AG09319 (cell line): ENCODE measurements around the gene GHSR.
A peak's percentile ranks its signal among the peaks of the same experiment; 100 is the strongest.

Experiments
- DNase-seq: peaks from one replicate; pipeline ENCODE4 v3.0.0-alpha.2; 2010; ENCODE audit warnings: low read depth; ENCODE audit errors: extremely low read depth
- TF ChIP-seq, protein P1 (sequence below): IDR thresholded peaks from 2 replicates; pipeline ENCODE4 v1.5.1; 2011; ENCODE audit warnings: low read depth, mild to moderate bottlenecking, inconsistent platforms, low read length, moderate library complexity

GHSR gene

DNA sequence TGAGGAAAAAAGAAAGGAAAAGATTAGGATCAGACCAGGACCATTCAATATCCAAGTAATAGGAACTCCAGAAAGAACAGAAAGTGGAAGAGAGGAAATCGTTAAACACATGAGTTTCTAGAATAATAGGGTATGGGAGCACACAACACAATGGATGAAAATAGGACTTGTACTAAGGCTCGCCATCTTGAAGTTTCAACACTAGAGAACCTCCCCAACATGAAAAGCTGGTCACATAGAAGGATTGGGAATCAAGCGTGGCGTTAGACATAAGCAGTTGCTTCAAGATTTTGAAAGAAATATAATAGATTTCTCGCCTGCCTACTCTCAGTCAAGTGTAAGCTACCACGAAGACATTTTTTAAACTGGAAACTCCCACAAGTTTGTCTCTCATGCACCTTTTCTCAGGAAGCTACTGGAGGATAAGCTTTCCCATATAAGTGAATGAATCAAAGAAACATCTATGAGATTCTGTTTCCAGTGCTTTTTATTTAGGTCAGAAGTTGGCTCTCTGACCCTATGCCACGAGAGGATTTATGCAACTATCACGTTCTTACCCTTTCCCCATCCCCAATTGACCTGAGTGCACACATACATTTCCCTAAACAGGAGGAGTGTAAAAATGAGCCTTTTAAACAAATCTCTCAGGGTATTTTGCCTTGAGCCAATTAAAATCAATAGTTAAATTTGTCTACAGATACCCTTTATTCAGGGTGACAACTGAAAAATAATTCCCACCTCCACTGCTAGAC lies 45.2 kb downstream of the GHSR start:
- TF ChIP-seq, protein P1, sequence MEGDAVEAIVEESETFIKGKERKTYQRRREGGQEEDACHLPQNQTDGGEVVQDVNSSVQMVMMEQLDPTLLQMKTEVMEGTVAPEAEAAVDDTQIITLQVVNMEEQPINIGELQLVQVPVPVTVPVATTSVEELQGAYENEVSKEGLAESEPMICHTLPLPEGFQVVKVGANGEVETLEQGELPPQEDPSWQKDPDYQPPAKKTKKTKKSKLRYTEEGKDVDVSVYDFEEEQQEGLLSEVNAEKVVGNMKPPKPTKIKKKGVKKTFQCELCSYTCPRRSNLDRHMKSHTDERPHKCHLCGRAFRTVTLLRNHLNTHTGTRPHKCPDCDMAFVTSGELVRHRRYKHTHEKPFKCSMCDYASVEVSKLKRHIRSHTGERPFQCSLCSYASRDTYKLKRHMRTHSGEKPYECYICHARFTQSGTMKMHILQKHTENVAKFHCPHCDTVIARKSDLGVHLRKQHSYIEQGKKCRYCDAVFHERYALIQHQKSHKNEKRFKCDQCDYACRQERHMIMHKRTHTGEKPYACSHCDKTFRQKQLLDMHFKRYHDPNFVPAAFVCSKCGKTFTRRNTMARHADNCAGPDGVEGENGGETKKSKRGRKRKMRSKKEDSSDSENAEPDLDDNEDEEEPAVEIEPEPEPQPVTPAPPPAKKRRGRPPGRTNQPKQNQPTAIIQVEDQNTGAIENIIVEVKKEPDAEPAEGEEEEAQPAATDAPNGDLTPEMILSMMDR: no peak
- no peak for DNase-seq

DNA sequence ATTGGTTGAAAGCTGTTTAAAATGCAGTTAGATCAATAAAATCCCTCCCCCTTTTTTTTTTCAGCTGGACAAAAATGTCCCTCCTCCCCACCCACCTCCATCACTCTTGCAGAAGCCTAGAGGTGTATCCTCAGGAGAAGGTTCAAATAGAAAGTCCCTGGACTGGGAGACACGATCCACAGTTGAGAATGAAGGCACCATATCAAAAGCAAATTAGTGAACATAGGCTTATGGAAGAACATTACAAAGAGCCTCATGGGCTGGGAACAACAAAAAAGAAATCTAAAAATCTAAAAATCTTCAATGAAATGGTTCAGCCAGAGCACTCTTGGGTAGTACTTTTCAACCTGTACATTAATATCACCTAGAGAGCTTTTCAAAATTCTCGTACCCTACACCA lies 46.2 kb downstream of the GHSR start:
- TF ChIP-seq, protein P1: no peak
- DNase-seq: no peak

DNA sequence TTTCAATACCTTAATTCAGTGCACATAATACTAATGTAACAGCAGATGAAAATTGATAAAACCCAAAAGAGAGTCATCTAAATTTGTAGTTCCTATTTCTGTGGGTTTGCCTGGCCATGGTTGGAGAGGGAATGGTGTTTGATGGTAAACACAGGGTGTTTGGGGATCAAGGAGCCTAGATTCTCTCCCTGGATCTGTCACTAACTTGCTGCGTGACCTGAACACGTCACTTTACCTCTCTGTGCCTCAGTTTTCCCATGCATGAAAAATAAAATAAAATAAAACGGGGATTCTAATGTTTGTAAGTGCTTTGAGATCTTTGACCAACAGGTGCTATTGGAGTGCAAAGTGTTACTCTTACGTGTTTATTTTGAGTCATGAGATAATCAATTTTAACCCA lies 49.8 kb downstream of the GHSR start:
- DNase-seq: no peak
- TF ChIP-seq, protein P1: no peak

DNA sequence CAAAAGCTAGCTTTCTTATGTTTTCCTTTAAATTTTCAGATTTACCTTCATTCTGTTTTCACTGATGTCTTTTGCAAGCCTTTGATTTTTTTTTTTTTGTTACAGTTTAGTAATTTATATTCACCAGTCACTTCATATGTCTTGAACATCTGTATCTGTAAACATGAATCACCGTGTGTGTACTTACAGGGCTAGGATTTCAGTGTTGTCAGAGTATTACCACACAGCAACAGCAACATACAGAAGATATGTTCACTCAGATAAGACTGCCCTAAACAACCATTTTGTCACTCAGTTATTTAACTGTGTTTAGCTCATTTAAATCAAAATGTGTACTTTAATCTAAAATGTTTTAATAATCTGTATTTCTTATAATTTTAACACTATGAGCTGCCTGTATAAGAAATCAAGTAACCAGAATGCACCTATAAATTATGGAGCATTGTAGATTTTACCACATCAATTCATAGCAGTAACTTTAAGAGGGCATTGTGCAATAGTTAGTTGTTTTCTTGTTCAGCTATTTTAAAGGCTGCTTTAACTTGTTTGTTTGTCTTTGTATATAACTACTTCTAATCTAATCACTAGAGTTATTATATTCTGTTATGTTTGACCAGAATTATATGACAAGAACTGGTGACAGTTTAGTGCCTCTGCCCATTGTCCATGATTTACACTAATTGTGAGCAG lies 50.4 kb downstream of the GHSR start:
- peak; percentile 7 for DNase-seq
- TF ChIP-seq, protein P1: no peak

DNA sequence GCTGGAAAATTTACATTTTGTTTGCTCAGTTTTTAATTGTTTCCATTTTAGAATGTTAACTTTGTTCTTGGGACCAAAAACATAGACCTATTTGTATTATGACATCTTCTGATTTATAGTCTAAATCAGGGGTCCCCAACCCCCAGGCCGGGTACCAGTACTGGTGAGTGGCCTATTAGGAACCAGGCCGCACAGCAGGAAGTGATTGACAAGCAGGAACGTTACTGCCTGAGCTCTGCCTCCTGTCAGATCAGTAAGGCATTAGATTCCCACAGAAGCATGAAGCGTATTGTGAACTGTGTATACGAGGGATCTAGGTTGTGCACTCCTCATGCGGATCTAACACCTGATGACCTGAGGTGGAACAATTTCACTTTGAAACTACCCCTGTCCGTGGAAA lies 51.9 kb downstream of the GHSR start:
- DNase-seq: no peak
- TF ChIP-seq, protein P1: no peak

DNA sequence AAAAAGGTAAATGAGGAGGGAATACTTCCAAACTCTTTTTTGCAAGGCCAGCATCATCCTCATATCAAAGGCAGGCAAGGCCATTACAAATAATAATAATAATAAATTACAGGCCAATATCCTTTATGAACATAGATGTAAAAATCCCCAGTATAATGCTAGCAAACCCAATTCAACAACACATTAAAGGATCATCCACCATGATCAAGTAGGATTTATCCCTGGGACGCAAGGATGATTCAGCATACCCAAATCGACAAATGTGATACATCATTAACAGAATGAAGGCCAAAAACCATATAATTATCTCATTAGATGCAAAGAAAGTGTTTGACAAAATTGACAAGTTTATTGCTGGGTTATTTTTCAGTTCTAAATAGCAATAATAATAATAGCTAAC lies 53.6 kb downstream of the GHSR start:
- TF ChIP-seq, protein P1: no peak
- no peak for DNase-seq
